ENCODE data around the gene LRRTM4. TPM values are rescaled to one million over a fixed set of nuclear protein-coding genes. Genes with fewer than 3 reads are reported as not detected.
"Not testable (repeated sequence)": the region's sequence is repeated elsewhere in the genome, so short reads cannot be mapped to it uniquely, and the experiment has no call there.

The LRRTM4 gene
- total RNA-seq, 1 donor from 2014 or later, result not detected

DNA sequence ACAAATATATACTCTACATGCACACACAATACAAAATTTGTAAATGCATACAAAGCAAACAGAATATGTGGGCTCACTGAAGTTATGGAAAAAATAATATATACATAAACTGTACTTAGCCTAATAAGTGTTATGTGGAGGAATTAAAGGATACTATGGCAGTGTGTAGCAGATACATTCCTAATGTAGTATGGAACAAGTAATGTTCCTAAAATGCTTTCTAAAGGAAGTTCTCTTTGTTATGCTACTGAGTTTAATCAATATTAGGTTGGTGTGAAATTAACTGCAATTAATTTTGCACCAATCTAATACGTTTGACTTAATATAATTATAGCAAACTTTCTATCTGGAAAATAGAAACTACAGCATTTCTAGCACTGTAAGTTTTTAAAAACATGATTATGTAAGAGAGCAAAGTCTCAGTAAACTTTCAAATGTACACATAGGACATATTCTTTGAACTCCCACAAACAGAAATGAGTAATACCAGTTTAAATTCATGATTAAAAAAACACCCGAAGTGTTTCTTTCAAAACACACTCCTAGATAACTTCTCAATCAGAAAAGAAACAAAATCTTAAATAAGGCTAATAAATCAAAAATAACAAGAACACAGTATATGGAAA lies 331.3 kb downstream of the LRRTM4 start:
- FAIRE-seq, result no peak
- Histone ChIP-seq H3K36me3 (ENCODE audit: control insufficient read depth, insufficient read depth, low read length) (no peaks in the 10 kb centered on the region), H3K4me3 (ENCODE audit: low read depth, low read length) (no peak overlapping the region), H3K27me3 (ENCODE audit: control insufficient read depth, insufficient read depth, low read length) (no peaks in the 10 kb centered on the region)
- TF ChIP-seq, protein P1, sequence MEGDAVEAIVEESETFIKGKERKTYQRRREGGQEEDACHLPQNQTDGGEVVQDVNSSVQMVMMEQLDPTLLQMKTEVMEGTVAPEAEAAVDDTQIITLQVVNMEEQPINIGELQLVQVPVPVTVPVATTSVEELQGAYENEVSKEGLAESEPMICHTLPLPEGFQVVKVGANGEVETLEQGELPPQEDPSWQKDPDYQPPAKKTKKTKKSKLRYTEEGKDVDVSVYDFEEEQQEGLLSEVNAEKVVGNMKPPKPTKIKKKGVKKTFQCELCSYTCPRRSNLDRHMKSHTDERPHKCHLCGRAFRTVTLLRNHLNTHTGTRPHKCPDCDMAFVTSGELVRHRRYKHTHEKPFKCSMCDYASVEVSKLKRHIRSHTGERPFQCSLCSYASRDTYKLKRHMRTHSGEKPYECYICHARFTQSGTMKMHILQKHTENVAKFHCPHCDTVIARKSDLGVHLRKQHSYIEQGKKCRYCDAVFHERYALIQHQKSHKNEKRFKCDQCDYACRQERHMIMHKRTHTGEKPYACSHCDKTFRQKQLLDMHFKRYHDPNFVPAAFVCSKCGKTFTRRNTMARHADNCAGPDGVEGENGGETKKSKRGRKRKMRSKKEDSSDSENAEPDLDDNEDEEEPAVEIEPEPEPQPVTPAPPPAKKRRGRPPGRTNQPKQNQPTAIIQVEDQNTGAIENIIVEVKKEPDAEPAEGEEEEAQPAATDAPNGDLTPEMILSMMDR (IDR thresholded peaks at IDR 0.05; ENCODE audit: insufficient read depth, low read length, severe bottlenecking), result no peak
- no peak for DNase-seq (ENCODE audit: low read depth)

DNA sequence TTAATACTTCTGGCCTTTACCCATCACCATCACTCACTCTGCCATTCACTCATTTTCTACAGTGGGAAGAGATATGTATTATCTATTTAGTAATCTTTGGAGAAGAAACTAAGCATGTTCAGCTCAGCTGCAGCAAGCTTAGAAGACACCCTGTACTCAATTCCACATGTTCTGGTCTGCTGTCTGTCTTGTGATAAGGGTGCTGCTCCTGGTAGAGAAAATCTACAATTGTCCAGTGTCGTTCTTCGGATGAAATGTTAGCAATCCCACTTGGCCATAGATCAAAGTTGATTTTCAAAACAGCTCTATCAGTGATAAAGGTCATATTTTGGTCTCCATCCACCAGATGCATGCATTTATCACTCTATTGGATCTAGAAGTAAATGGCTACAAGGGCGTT lies 337.1 kb downstream of the LRRTM4 start:
- H3K4me3 ChIP-seq (ENCODE audit: low read depth, low read length), result no peak overlapping the region
- FAIRE-seq (no peak), DNase-seq (ENCODE audit: low read depth) (no peak)
- TF ChIP-seq, protein P1 (IDR thresholded peaks at IDR 0.05; ENCODE audit: insufficient read depth, low read length, severe bottlenecking), result no peak
- H3K27me3 ChIP-seq (ENCODE audit: control insufficient read depth, insufficient read depth, low read length), result no peaks in the 10 kb centered on the region
- no peaks in the 10 kb centered on the region for H3K36me3 ChIP-seq (ENCODE audit: control insufficient read depth, insufficient read depth, low read length)

DNA sequence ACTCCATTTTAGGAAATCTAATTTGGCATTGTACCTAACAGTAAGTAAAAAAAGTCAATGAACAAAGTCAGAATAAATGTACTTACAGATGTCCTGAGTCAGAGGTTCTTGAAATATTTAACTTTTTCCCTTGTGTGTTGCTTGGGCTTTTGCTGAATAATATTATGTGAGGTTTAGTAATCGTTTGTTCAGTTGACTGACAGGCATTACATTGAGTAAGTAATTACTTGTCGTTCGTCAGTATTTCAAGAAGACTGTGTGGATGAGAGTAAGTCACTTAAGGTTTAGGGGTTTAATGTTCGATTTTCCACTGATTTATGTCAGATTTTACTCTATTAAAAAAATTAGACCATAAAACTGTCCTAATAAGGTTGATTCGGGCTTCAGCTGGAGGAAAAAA lies 342.9 kb downstream of the LRRTM4 start:
- DNase-seq (ENCODE audit: low read depth), result no peak
- Histone ChIP-seq H3K36me3 (ENCODE audit: control insufficient read depth, insufficient read depth, low read length) (no peaks in the 10 kb centered on the region), H3K4me3 (ENCODE audit: low read depth, low read length) (no peak overlapping the region), H3K27me3 (ENCODE audit: control insufficient read depth, insufficient read depth, low read length) (no peaks in the 10 kb centered on the region)
- no peak for FAIRE-seq
- TF ChIP-seq, protein P1 (IDR thresholded peaks at IDR 0.05; ENCODE audit: insufficient read depth, low read length, severe bottlenecking), result no peak

DNA sequence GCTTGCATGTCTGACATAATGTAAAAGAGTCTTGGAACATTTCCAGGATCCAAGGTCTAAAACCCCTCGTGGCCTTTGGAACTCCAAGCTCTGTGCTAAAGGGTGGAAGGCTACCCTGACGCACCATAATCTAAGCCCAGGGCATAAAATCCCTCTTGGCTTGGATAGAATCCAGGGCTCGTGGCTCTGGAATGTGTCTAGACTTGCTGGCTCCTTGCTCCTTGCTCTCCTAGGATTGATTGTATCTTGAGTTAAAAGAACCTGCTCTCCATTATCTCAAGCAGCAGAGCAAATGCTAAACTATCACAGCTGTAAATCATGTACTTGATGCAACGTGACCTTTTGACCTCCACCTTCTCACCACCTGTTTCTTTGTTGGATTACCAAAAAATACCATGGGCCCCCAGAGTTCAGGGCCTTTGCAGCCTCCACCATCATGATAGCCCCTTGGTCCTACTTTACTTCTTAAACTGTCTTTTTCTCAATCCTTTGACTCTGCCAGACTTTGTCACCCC lies 346.9 kb downstream of the LRRTM4 start:
- not testable (repeated sequence) for DNase-seq (ENCODE audit: low read depth); H3K4me3 ChIP-seq (ENCODE audit: low read depth, low read length); H3K36me3 ChIP-seq (ENCODE audit: control insufficient read depth, insufficient read depth, low read length); H3K27me3 ChIP-seq (ENCODE audit: control insufficient read depth, insufficient read depth, low read length); FAIRE-seq

DNA sequence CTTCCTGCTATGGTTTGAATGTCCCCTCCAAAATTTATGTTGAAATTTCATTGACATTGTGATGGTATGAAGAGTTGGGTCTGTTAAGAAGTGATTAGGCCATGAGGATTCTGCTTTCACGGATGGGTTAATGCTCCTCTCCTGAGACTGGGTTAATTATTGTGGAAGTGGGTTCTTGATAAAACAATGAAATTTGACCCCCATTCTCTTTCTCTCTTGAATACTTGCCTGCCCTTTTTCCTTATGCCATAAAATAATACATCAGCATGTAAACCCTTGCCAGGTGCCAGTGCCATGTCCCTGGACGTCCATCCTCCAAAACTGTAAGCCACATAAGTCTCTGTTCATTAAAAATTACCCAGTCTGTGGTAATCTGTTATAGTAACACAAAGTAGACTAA lies 352.8 kb downstream of the LRRTM4 start:
- no peak for DNase-seq (ENCODE audit: low read depth)
- TF ChIP-seq, protein P1 (IDR thresholded peaks at IDR 0.05; ENCODE audit: insufficient read depth, low read length, severe bottlenecking), result no peak
- H3K4me3 ChIP-seq (ENCODE audit: low read depth, low read length), result no peak overlapping the region
- no peaks in the 10 kb centered on the region for H3K36me3 ChIP-seq (ENCODE audit: control insufficient read depth, insufficient read depth, low read length)
- no peaks in the 10 kb centered on the region for H3K27me3 ChIP-seq (ENCODE audit: control insufficient read depth, insufficient read depth, low read length)
- no peak for FAIRE-seq

DNA sequence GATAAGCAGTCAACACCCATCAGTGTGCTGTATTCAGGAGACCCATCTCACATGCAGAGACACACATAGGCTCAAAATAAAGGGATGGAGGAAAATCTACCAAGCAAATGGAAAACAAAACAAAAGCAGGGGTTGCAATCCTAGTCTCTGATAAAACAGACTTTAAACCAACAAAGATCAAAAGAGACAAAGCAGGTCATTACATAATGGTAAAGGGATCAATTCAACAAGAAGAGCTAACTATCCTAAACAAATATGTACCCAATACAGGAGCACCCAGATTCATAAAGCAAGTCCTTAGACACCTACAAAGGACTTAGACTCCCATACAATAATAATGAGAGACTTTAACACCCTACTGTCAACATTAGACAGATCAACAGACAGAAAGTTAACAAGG lies 358.2 kb downstream of the LRRTM4 start:
- DNase-seq (ENCODE audit: low read depth); H3K4me3 ChIP-seq (ENCODE audit: low read depth, low read length); H3K36me3 ChIP-seq (ENCODE audit: control insufficient read depth, insufficient read depth, low read length); FAIRE-seq; H3K27me3 ChIP-seq (ENCODE audit: control insufficient read depth, insufficient read depth, low read length): not testable (repeated sequence)

DNA sequence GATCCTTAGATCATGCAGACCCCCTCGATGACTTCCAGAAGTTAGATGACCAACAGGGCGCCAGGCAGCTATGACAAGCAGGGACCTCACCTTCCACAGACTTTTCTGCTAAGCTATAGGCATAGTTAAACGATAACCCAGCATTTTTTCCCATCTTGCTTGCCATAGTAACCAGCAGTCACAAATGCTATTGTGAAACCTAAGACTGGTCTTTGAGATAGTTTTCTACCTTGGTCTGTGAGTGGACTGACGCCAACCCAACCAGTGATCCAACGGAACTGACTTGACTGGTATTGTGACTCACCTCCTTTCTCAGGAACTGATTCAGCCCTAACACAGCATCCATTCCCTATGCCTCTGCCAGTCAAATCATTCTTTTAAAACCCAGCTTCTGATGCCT lies 361.2 kb downstream of the LRRTM4 start:
- H3K4me3 ChIP-seq (ENCODE audit: low read depth, low read length), result no peak overlapping the region
- FAIRE-seq (no peak), DNase-seq (ENCODE audit: low read depth) (peak; percentile 38)
- no peaks in the 10 kb centered on the region for H3K36me3 ChIP-seq (ENCODE audit: control insufficient read depth, insufficient read depth, low read length)
- H3K27me3 ChIP-seq (ENCODE audit: control insufficient read depth, insufficient read depth, low read length), result no peaks in the 10 kb centered on the region
- TF ChIP-seq, protein P1 (IDR thresholded peaks at IDR 0.05; ENCODE audit: insufficient read depth, low read length, severe bottlenecking), result no peak

Measured in bronchial epithelial cell (primary cell).